Measurements from ENCODE around the gene L3HYPDH.

The L3HYPDH gene

GRCh38 chr14:59492384-59492783, 8.2 kb upstream of the L3HYPDH start:
- no peak overlapping the region for H3K4me3 Mint-ChIP-seq
- DNase-seq (no peak), ATAC-seq (replicated peaks) (no peak)
- H3K9me3 Mint-ChIP-seq: no peaks in the 10 kb centered on the region
- H3K4me1 Mint-ChIP-seq (ENCODE audit: low read depth in 2 of 2): peaks cover 17 to 55% of the 10 kb centered on the region in 2 donors
- peaks cover 25% of the 10 kb centered on the region for H3K36me3 Mint-ChIP-seq (ENCODE audit: insufficient read depth)
- H3K27me3 Mint-ChIP-seq: no peaks in the 10 kb centered on the region
- H3K27ac Mint-ChIP-seq: no peak overlapping the region

- ATAC-seq (replicated peaks) (no peak), DNase-seq (no peak)
- Mint-ChIP-seq H3K4me3 (no peak overlapping the region), H3K27ac (peak overlapping the region in 1 of 2 donors; percentile 12), H3K9me3 (no peaks in the 10 kb centered on the region), H3K36me3 (ENCODE audit: insufficient read depth) (peaks cover 20% of the 10 kb centered on the region), H3K4me1 (ENCODE audit: low read depth in 2 of 2) (peaks cover 14 to 48% of the 10 kb centered on the region in 2 donors), H3K27me3 (no peaks in the 10 kb centered on the region)
Observed at GRCh38 chr14:59490756-59491155, 6.5 kb upstream of the L3HYPDH start.

GRCh38 chr14:59484639-59485175, 499 bp upstream of the L3HYPDH start:
- Mint-ChIP-seq H3K36me3 (ENCODE audit: insufficient read depth) (peaks cover 11% of the 10 kb centered on the region), H3K27me3 (no peaks in the 10 kb centered on the region), H3K27ac (peak overlapping the region; percentile 82 to 85), H3K4me1 (ENCODE audit: low read depth in 2 of 2) (peaks cover 45 to 51% of the 10 kb centered on the region in 2 donors), H3K9me3 (no peaks in the 10 kb centered on the region), H3K4me3 (peak overlapping the region; percentile 89 to 90)
- DNase-seq (no peak), ATAC-seq (replicated peaks) (peak; percentile 53)

GRCh38 chr14:59483363-59483762, 845 bp downstream of the L3HYPDH start:
- Mint-ChIP-seq H3K4me3 (peak overlapping the region; percentile 89 to 90), H3K27ac (peak overlapping the region; percentile 82 to 85), H3K4me1 (ENCODE audit: low read depth in 2 of 2) (peaks cover 38 to 40% of the 10 kb centered on the region in 2 donors), H3K9me3 (no peaks in the 10 kb centered on the region), H3K36me3 (ENCODE audit: insufficient read depth) (peaks cover 5% of the 10 kb centered on the region), H3K27me3 (no peaks in the 10 kb centered on the region)
- DNase-seq (no peak), ATAC-seq (replicated peaks) (no peak)

- DNase-seq: no peak
- H3K27me3 Mint-ChIP-seq: no peaks in the 10 kb centered on the region
- peak overlapping the region; percentile 82 to 85 for H3K27ac Mint-ChIP-seq
- no peaks in the 10 kb centered on the region for H3K9me3 Mint-ChIP-seq
- ATAC-seq (replicated peaks): no peak
- H3K36me3 Mint-ChIP-seq (ENCODE audit: insufficient read depth): peaks cover 5% of the 10 kb centered on the region
- peaks cover 34 to 38% of the 10 kb centered on the region in 2 donors for H3K4me1 Mint-ChIP-seq (ENCODE audit: low read depth in 2 of 2)
- H3K4me3 Mint-ChIP-seq: peak overlapping the region; percentile 89 to 90
Observed at GRCh38 chr14:59482541-59483331, 1.5 kb downstream of the L3HYPDH start.

GRCh38 chr14:59481871-59482540, 2.2 kb downstream of the L3HYPDH start:
- peak overlapping the region in 1 of 2 donors; percentile 24 for H3K4me3 Mint-ChIP-seq
- no peaks in the 10 kb centered on the region for H3K27me3 Mint-ChIP-seq
- peaks cover 5% of the 10 kb centered on the region for H3K36me3 Mint-ChIP-seq (ENCODE audit: insufficient read depth)
- ATAC-seq (replicated peaks) (no peak), DNase-seq (no peak)
- H3K4me1 Mint-ChIP-seq (ENCODE audit: low read depth in 2 of 2): peaks cover 31 to 38% of the 10 kb centered on the region in 2 donors
- H3K27ac Mint-ChIP-seq: peak overlapping the region in 1 of 2 donors; percentile 11
- H3K9me3 Mint-ChIP-seq: no peaks in the 10 kb centered on the region

- Mint-ChIP-seq H3K27me3 (no peaks in the 10 kb centered on the region), H3K36me3 (ENCODE audit: insufficient read depth) (peaks cover 5% of the 10 kb centered on the region), H3K4me3 (no peak overlapping the region), H3K9me3 (no peaks in the 10 kb centered on the region), H3K4me1 (ENCODE audit: low read depth in 2 of 2) (peaks cover 31 to 39% of the 10 kb centered on the region in 2 donors), H3K27ac (peak overlapping the region in 1 of 2 donors; percentile 11)
- DNase-seq: no peak
- ATAC-seq (replicated peaks): no peak
Observed at GRCh38 chr14:59481407-59481806, 2.8 kb downstream of the L3HYPDH start.

- no peak for DNase-seq
- H3K9me3 Mint-ChIP-seq: no peaks in the 10 kb centered on the region
- peaks cover 30 to 35% of the 10 kb centered on the region in 2 donors for H3K4me1 Mint-ChIP-seq (ENCODE audit: low read depth in 2 of 2)
- H3K36me3 Mint-ChIP-seq (ENCODE audit: insufficient read depth): peaks cover 9% of the 10 kb centered on the region
- H3K27me3 Mint-ChIP-seq: no peaks in the 10 kb centered on the region
- ATAC-seq (replicated peaks): no peak
- H3K27ac Mint-ChIP-seq: peak overlapping the region in 1 of 2 donors; percentile 28
- H3K4me3 Mint-ChIP-seq: peak overlapping the region in 1 of 2 donors; percentile 31
Observed at GRCh38 chr14:59480166-59480565, 4.0 kb downstream of the L3HYPDH start.

- Mint-ChIP-seq H3K9me3 (no peaks in the 10 kb centered on the region), H3K27me3 (no peaks in the 10 kb centered on the region), H3K4me1 (ENCODE audit: low read depth in 2 of 2) (peaks cover 29 to 34% of the 10 kb centered on the region in 2 donors), H3K4me3 (no peak overlapping the region), H3K36me3 (ENCODE audit: insufficient read depth) (peaks cover 7% of the 10 kb centered on the region), H3K27ac (no peak overlapping the region)
- ATAC-seq (replicated peaks) (no peak), DNase-seq (no peak)
Observed at GRCh38 chr14:59478540-59478939, 5.7 kb downstream of the L3HYPDH start.

- H3K36me3 Mint-ChIP-seq (ENCODE audit: insufficient read depth): peaks cover 7% of the 10 kb centered on the region
- no peak for DNase-seq
Observed at GRCh38 chr14:59475709-59476108, 8.5 kb downstream of the L3HYPDH start.

GRCh38 chr14:59474172-59474571, 10.0 kb downstream of the L3HYPDH start:
- H3K27me3 Mint-ChIP-seq: no peaks in the 10 kb centered on the region
- no peak overlapping the region for H3K4me3 Mint-ChIP-seq
- H3K4me1 Mint-ChIP-seq (ENCODE audit: low read depth in 2 of 2): peaks cover 3 to 5% of the 10 kb centered on the region in 2 donors
- H3K9me3 Mint-ChIP-seq: no peaks in the 10 kb centered on the region
- H3K36me3 Mint-ChIP-seq (ENCODE audit: insufficient read depth): peaks cover 7% of the 10 kb centered on the region
- ATAC-seq (replicated peaks) (no peak), DNase-seq (no peak)
- no peak overlapping the region for H3K27ac Mint-ChIP-seq

More at GRCh38 chr14:59475709-59476108, 8.5 kb downstream of the L3HYPDH start:
- Mint-ChIP-seq H3K27ac (no peak overlapping the region), H3K9me3 (no peaks in the 10 kb centered on the region), H3K27me3 (no peaks in the 10 kb centered on the region), H3K4me1 (ENCODE audit: low read depth in 2 of 2) (peaks cover 11 to 13% of the 10 kb centered on the region in 2 donors), H3K4me3 (no peak overlapping the region)
- no peak for ATAC-seq (replicated peaks)

GRCh38 chr14:59465316-59466135, 18.7 kb downstream of the L3HYPDH start, which contains the start of gene GPR135:
TSS of gene GPR135 (minus strand) at chr14:59465380. CDS start at chr14:59465226, 154 bp downstream.
- Mint-ChIP-seq H3K9me3 (no peaks in the 10 kb centered on the region), H3K4me1 (ENCODE audit: low read depth in 2 of 2) (peaks cover 2 to 11% of the 10 kb centered on the region in 2 donors), H3K27ac (peak within 1 kb of the TSS; percentile 79 to 87), H3K27me3 (no peaks in the 10 kb centered on the region), H3K4me3 (peak within 1 kb of the TSS; percentile 87 to 90), H3K36me3 (ENCODE audit: insufficient read depth) (peaks cover 4% of the 10 kb centered on the region)
- peak; percentile 20 to 45 (median 38) for DNase-seq
- peak; percentile 54 for ATAC-seq (replicated peaks)
